MCF 10A (cell line): Measurements from ENCODE around the gene LRP4. TPM values are rescaled to one million over a fixed set of nuclear protein-coding genes. Genes with fewer than 3 reads are reported as not detected.

Experiments
- BruUV-seq: library from RNA; stranded (reverse); fragments of 400-500 nt; replicated peaks from 2 replicates; lab custom pipeline; 2021; lab: Mats Ljungman, UMichigan
- CTCF ChIA-PET: fragments of 300-600 bp; sonication (Branson Sonifier 250); formaldehyde crosslinking; extraction: SDS; loops from one replicate; lab custom pipeline; 2021; ENCODE audit warnings: antibody characterized with exemption, inconsistent platforms; lab: Yijun Ruan, JAX
- POLR2A ChIA-PET: fragments of 300-600, 350-650 bp; sonication (Branson Sonifier 250); formaldehyde crosslinking; extraction: SDS; loops from one replicate; lab custom pipeline; 2020; ENCODE audit warnings: antibody characterized with exemption, inconsistent platforms; lab: Yijun Ruan, JAX
- DNase-seq: peaks from one replicate; pipeline ENCODE4 v3.0.0-alpha.2; 2018; ENCODE audit not compliant: unreplicated experiment
- H3K27ac Mint-ChIP-seq: one replicate; pipeline ENCODE4 v1.8.0; 2022; ENCODE audit warnings: mild to moderate bottlenecking, low read depth, mixed read lengths; ENCODE audit not compliant: unreplicated experiment
- H3K27me3 Mint-ChIP-seq: one replicate; pipeline ENCODE4 v1.8.0; 2022; ENCODE audit warnings: mixed read lengths; ENCODE audit not compliant: insufficient read depth, unreplicated experiment
- H3K36me3 Mint-ChIP-seq: one replicate; pipeline ENCODE4 v1.8.0; 2022; ENCODE audit warnings: mild to moderate bottlenecking, moderate library complexity, mixed read lengths; ENCODE audit not compliant: insufficient read depth, unreplicated experiment
- H3K4me1 Mint-ChIP-seq: one replicate; pipeline ENCODE4 v1.8.0; 2022; ENCODE audit warnings: mixed read lengths; ENCODE audit not compliant: insufficient read depth, unreplicated experiment
- H3K4me3 Mint-ChIP-seq: one replicate; pipeline ENCODE4 v1.8.0; 2022; ENCODE audit warnings: mild to moderate bottlenecking, moderate library complexity, mixed read lengths; ENCODE audit not compliant: unreplicated experiment
- H3K9me3 Mint-ChIP-seq: one replicate; pipeline ENCODE4 v1.8.0; 2022; ENCODE audit warnings: mixed read lengths; ENCODE audit not compliant: unreplicated experiment
- CTCF ChIP-seq: fragments of 200-600 bp; IDR thresholded peaks from one replicate; pipeline ENCODE4 v1.8.0; 2022; ENCODE audit warnings: antibody characterized with exemption, mild to moderate bottlenecking; ENCODE audit not compliant: unreplicated experiment
- intact Hi-C: fragments of 100-400 bp; cut with micrococcal nuclease; formaldehyde crosslinking; loops from 2 replicates; pipeline ENCODE4 v1.14.1; 2022
- total RNA-seq: library from RNA; stranded (reverse); gene quantifications from 2 replicates; pipeline ENCODE4 v1.2.3, GENCODE V29; 2022

Gene LRP4
- total RNA-seq, 1 experiment from 2014 or later: 1.0 TPM

GRCh38 chr11:46837860-46838259 is 80.5 kb downstream of the LRP4 start:
- peaks cover 13% of the 10 kb centered on the region for H3K4me1 Mint-ChIP-seq
- H3K27me3 Mint-ChIP-seq: no peaks in the 10 kb centered on the region
- no peaks in the 10 kb centered on the region for H3K9me3 Mint-ChIP-seq
- H3K4me3 Mint-ChIP-seq: no peak overlapping the region
- POLR2A ChIA-PET: interaction anchor here (0.6 to 1.6 kb wide), 3 partner anchors 9 to 1385 kb away, joined by 3 to 5 read pairs (median 4); partner anchors contain the start of gene CKAP5
- no peaks in the 10 kb centered on the region for H3K36me3 Mint-ChIP-seq
- intact Hi-C loops: no loop called here
- no peak for TF ChIP-seq CTCF
- CTCF ChIA-PET: no interaction called here
- H3K27ac Mint-ChIP-seq: no peak overlapping the region
- DNase-seq: no peak
- BruUV-seq: no TSS peak

GRCh38 chr11:46836870-46837269 is 81.5 kb downstream of the LRP4 start:
- Mint-ChIP-seq H3K27me3 (no peaks in the 10 kb centered on the region), H3K36me3 (no peaks in the 10 kb centered on the region), H3K4me3 (no peak overlapping the region), H3K27ac (no peak overlapping the region), H3K9me3 (no peaks in the 10 kb centered on the region), H3K4me1 (peaks cover 20% of the 10 kb centered on the region)
- DNase-seq: no peak
- no peak for TF ChIP-seq CTCF
- ChIA-PET POLR2A (interaction anchor here (1.1 to 1.6 kb wide), 2 partner anchors 10 kb away, joined by 3 to 4 read pairs; partner anchors contain the start of gene CKAP5), CTCF (no interaction called here)
- BruUV-seq: no TSS peak
- intact Hi-C loops: no loop called here

GRCh38 chr11:46836431-46836830 is 81.9 kb downstream of the LRP4 start:
- Mint-ChIP-seq H3K4me3 (no peak overlapping the region), H3K4me1 (peaks cover 21% of the 10 kb centered on the region), H3K36me3 (no peaks in the 10 kb centered on the region), H3K27ac (no peak overlapping the region), H3K9me3 (no peaks in the 10 kb centered on the region), H3K27me3 (no peaks in the 10 kb centered on the region)
- ChIA-PET CTCF (no interaction called here), POLR2A (interaction anchor here (1.6 kb wide), 1 partner anchor 10 kb away, joined by 4 read pairs; the partner anchor contains the start of gene CKAP5)
- TF ChIP-seq CTCF: no peak
- intact Hi-C loops: no loop called here
- DNase-seq: no peak
- BruUV-seq: no TSS peak

- BruUV-seq: no TSS peak
- no peaks in the 10 kb centered on the region for H3K36me3 Mint-ChIP-seq
- DNase-seq: no peak
- no peaks in the 10 kb centered on the region for H3K27me3 Mint-ChIP-seq
- CTCF ChIA-PET: interaction anchor here (0.6 to 1.0 kb wide), 2 partner anchors 9 to 34 kb away, joined by 3 to 4 read pairs; no protein-coding TSS in a partner anchor
- no peak overlapping the region for H3K27ac Mint-ChIP-seq
- POLR2A ChIA-PET: interaction anchor here (1.0 kb wide), 1 partner anchor 9 kb away, joined by 5 read pairs; no protein-coding TSS in a partner anchor
- H3K4me1 Mint-ChIP-seq: peaks cover 26% of the 10 kb centered on the region
- intact Hi-C loops: no loop called here
- H3K4me3 Mint-ChIP-seq: no peak overlapping the region
- H3K9me3 Mint-ChIP-seq: no peaks in the 10 kb centered on the region
- no peak for TF ChIP-seq CTCF
Measured at GRCh38 chr11:46835897-46836296, 82.5 kb downstream of the LRP4 start.
